ENCODE data around the gene GOLGA6L10.
"Not testable (repeated sequence)": the region's sequence is repeated elsewhere in the genome, so short reads cannot be mapped to it uniquely, and the experiment has no call there.

GOLGA6L10 gene

DNA sequence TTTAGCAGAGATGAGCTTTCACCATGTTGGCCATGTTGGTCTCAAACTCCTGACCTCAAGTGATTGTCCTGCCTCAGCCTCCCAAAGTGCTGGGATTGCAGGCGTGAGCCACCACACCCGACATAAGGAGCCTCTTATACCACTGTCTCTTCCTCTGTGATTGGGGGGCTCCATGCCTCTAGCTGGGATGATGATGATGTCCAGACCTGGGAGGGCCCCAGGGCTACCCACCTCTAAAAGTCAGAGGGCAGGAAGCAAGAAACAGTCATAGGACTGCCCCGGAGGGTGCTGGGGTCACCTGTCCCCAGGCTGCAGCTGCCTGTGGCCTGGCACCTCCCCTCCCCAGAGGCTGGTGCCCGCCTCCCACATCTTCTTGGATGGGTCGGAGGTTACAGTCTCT, 5.4 kb downstream of the GOLGA6L10 start:
- in situ Hi-C loops (cut with MboI; ENCODE audit: low sequenced_read_pairs) = not testable (repeated sequence)

- in situ Hi-C loops (cut with MboI; ENCODE audit: low sequenced_read_pairs) = not testable (repeated sequence)
These were observed 6.5 kb downstream of the GOLGA6L10 start for GRCh38 chr15:82342632-82343374.

DNA sequence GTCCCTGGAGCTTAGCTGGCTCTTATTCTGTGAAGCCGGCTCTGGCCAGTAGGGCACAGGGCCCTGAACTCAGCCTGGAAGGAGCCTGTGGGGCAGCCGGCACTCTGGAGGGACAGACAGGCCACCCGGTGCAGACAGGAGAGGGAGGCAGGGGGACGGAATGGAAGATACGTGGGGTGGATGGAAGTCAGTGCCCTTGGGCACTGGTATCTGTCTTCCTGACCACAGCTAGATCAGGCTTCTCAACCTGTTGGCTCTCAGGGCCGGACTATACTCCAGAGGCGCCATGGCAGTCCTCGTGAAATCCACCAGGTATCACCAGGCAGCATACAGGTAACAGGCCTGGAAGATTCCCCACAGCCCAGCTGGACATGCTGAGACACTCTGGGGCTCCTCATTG, 10.7 kb downstream of the GOLGA6L10 start:
- in situ Hi-C loops (cut with MboI; ENCODE audit: low sequenced_read_pairs) = not testable (repeated sequence)

GRCh38 chr15:82338053-82338452, 11.2 kb downstream of the GOLGA6L10 start:
- in situ Hi-C loops (cut with MboI; ENCODE audit: low sequenced_read_pairs) = not testable (repeated sequence)

- in situ Hi-C loops (cut with MboI; ENCODE audit: low sequenced_read_pairs) = not testable (repeated sequence)
These were observed 12.2 kb downstream of the GOLGA6L10 start for GRCh38 chr15:82337051-82337450.

- in situ Hi-C loops (cut with MboI; ENCODE audit: low sequenced_read_pairs) = not testable (repeated sequence)
These were observed 13.1 kb downstream of the GOLGA6L10 start for GRCh38 chr15:82336180-82336647.

- in situ Hi-C loops (cut with MboI; ENCODE audit: low sequenced_read_pairs) = not testable (repeated sequence)
These were observed 14.3 kb downstream of the GOLGA6L10 start for GRCh38 chr15:82335006-82335405.

DNA sequence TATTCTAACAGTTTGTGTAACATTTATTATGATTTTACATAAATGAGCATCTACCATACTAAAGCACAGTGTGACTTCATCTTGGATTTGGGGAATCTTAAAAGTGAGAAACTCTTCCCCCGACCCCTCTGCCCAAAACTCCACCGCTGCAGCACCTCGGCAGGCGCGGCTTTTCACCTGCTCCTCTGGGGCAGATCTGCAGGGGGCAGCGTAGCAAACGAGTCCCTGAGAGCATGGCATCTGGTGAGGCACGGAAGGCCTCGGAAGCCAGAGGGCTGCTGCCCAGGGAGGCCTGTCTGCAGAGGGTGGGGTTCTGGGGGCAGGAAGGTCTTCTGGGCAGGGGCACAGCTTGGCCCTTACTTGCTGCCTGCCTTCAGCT, 14.7 kb downstream of the GOLGA6L10 start:
- in situ Hi-C loops (cut with MboI; ENCODE audit: low sequenced_read_pairs) = not testable (repeated sequence)

DNA sequence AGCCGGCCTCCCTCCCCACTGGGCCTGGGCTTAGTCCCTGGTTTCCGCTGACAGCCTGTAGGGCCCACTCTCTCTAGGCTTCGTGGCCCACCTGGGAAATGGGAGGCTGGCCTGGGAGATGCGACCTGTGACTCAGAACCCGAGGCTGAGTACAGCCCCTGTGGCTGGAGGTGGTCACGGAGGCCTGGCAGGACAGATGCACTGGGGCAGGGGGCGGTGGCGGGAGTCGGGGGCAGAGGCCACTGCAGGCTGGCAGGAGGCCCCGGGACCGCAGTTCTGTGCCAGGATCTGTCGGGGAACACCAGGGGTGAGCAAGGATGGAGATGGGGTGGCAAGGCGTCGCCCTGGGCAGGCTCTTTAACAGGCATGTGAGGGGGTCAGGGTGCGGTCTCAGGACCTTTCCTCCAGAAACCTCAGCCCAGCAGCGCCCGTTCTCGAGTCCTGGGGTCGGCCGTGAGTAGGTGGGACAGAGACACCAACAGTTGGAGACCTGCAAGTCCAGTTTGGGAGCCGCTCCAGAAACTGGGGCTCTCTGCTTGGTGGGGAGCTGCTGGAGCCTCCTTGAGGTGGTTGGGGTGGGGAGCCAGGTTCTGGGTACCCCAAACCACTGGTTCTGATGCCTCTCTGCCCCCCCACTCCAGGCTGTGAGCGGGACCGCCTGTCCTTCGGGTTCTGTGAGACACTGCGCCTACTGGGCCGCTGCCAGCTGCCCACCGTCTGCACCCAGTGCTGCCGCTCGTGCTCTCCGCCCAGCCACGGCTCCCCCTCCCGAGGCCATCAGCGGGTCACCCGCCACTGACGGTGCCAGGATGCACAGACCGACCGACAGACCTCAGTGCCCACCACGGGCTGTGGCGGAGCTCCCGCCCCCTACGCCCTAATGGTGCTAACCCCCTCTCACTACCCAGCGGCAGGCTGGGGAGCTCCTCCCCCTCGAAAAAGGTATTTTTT, 15.4 kb downstream of the GOLGA6L10 start:
- in situ Hi-C loops (cut with MboI; ENCODE audit: low sequenced_read_pairs) = not testable (repeated sequence)

DNA sequence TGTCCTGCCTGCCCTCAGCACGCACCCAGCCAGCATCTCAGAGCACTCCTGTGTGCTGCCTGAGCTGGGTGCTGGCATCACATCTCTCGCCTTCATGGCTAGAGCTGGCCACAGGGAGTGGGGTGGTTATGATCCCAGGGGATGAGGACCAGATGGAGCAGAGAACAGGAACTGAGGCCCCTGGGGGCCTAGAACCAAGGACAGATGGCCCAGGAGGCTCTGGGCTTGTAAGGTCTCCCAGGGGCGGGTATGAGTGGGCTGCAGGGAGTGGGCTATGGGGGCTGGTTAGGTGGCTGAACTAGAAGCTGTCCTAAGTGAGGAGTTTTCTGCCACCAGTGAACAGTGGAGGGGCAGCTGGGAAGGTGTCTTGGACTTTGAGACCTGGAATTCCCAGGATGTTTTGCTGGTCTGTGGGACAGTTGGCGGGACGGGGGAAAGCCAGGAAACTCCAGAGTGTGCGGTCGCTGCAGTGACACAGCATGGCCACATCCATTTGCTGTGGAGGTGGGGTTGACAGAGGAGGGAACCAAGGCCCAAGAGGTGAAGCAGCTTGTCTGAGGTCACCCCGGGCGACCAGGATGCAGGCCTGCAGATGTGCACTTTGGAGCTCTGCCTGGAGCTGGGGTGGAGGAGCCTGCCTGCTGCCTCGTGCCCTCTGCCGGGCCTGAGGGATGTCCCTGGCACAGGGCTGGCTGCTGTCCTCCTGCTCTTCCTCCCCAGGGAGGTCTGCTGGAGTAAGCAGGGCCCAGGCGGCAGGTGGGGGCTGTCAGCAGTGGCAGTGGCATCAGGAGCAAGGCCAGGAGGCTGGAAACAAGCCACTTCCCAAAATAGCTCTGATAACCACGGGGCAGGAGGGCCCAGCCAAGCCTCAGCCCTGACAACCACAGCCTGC, 16.3 kb downstream of the GOLGA6L10 start:
- in situ Hi-C loops (cut with MboI; ENCODE audit: low sequenced_read_pairs) = not testable (repeated sequence)

GRCh38 chr15:82331576-82332304, 17.5 kb downstream of the GOLGA6L10 start:
- in situ Hi-C loops (cut with MboI; ENCODE audit: low sequenced_read_pairs) = not testable (repeated sequence)

GRCh38 chr15:82330921-82331320, 18.4 kb downstream of the GOLGA6L10 start:
- in situ Hi-C loops (cut with MboI; ENCODE audit: low sequenced_read_pairs) = not testable (repeated sequence)

- in situ Hi-C loops (cut with MboI; ENCODE audit: low sequenced_read_pairs) = not testable (repeated sequence)
These were observed 20.2 kb downstream of the GOLGA6L10 start for GRCh38 chr15:82329039-82329438.

GRCh38 chr15:82327372-82327771, 21.9 kb downstream of the GOLGA6L10 start:
- in situ Hi-C loops (cut with MboI; ENCODE audit: low sequenced_read_pairs) = not testable (repeated sequence)

DNA sequence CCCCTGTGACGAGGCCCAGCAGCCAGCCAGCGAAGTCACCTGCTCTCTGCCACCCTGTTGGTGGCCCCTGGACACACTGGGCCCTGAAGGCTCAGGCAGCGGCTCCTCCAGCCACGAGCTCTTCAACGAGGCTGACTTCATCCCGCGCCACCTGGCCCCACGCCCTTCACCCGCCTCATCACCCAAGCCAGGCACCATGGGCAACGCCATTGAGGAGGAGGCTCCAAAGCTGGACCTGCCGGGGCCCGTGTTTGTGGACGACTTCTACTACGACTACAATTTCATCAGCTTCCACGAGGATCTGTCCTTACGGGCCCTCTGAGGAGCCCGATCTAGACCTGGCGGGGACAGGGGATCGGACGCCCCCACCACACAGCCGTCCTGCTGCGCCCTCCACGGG, 22.4 kb downstream of the GOLGA6L10 start:
- in situ Hi-C loops (cut with MboI; ENCODE audit: low sequenced_read_pairs) = not testable (repeated sequence)

- in situ Hi-C loops (cut with MboI; ENCODE audit: low sequenced_read_pairs) = not testable (repeated sequence)
These were observed 23.6 kb downstream of the GOLGA6L10 start for GRCh38 chr15:82325646-82326045.

- in situ Hi-C loops (cut with MboI; ENCODE audit: low sequenced_read_pairs) = not testable (repeated sequence)
These were observed 24.4 kb downstream of the GOLGA6L10 start for GRCh38 chr15:82324831-82325230.

DNA sequence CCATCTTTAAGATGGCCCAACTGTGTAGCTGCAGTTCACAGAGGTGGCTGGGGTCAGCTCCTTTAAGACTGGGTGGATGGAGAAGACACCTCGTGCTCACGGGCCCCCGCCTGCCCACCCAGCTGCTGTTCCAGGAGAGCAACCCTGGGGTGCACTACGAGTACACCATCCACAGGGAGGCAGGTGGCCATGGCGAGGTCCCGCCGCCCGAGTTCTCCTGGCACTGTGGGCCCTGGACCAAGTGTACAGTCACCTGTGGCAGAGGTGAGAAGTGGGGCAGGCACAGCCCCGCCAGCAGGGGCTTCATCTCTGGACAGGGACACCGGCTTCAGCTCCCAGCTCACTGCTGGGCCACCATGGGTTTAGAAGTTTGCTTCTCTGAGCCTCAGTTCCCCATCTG, 26.8 kb downstream of the GOLGA6L10 start:
- in situ Hi-C loops (cut with MboI; ENCODE audit: low sequenced_read_pairs) = not testable (repeated sequence)

- in situ Hi-C loops (cut with MboI; ENCODE audit: low sequenced_read_pairs) = not testable (repeated sequence)
These were observed 28.4 kb downstream of the GOLGA6L10 start for GRCh38 chr15:82320861-82321260.
